HG03196 (cell line): ENCODE measurements around the gene FAM170B.

Source experiments
- ATAC-seq: cut with Tn5 transposase; IDR thresholded peaks from one replicate; pipeline ENCODE4 v1.9.1; 2021; ENCODE audit not compliant: unreplicated experiment

Gene FAM170B

GRCh38 chr10:49107111-49107886 is 26.5 kb downstream of the FAM170B start:
- no peak for ATAC-seq

GRCh38 chr10:49106451-49106850 is 27.4 kb downstream of the FAM170B start:
- no peak for ATAC-seq

GRCh38 chr10:49105076-49105475 is 28.7 kb downstream of the FAM170B start:
- no peak for ATAC-seq

GRCh38 chr10:49104323-49104722 is 29.5 kb downstream of the FAM170B start:
- no peak for ATAC-seq

- no peak for ATAC-seq
Observed at GRCh38 chr10:49103761-49104160, 30.1 kb downstream of the FAM170B start.

- ATAC-seq = no peak
Observed at GRCh38 chr10:49099046-49099445, 34.8 kb downstream of the FAM170B start.

GRCh38 chr10:49096890-49097445 is 36.9 kb downstream of the FAM170B start:
- ATAC-seq = no peak

- no peak for ATAC-seq
Observed at GRCh38 chr10:49094646-49095045, 39.2 kb downstream of the FAM170B start.

- no peak for ATAC-seq
Observed at GRCh38 chr10:49093922-49094321, 39.9 kb downstream of the FAM170B start.

- ATAC-seq = no peak
Observed at GRCh38 chr10:49092477-49092876, 41.3 kb downstream of the FAM170B start.

- no peak for ATAC-seq
Observed at GRCh38 chr10:49091450-49092210, 42.2 kb downstream of the FAM170B start.

GRCh38 chr10:49090696-49091380 is 43.0 kb downstream of the FAM170B start:
- ATAC-seq = no peak

- ATAC-seq = no peak
Observed at GRCh38 chr10:49090189-49090575, 43.6 kb downstream of the FAM170B start.

GRCh38 chr10:49089557-49090188 is 44.1 kb downstream of the FAM170B start:
- no peak for ATAC-seq

- no peak for ATAC-seq
Observed at GRCh38 chr10:49089152-49089551, 44.7 kb downstream of the FAM170B start.

GRCh38 chr10:49086889-49087288 is 46.9 kb downstream of the FAM170B start:
- ATAC-seq = no peak

- ATAC-seq = no peak
Observed at GRCh38 chr10:49083261-49083660, 50.6 kb downstream of the FAM170B start.

- no peak for ATAC-seq
Observed at GRCh38 chr10:49082766-49083165, 51.1 kb downstream of the FAM170B start.

GRCh38 chr10:49081547-49082275 is 52.1 kb downstream of the FAM170B start:
- ATAC-seq = no peak
